GM12872 (cell line): ENCODE results near the gene EMILIN1.

Experiments used
- TF ChIP-seq, protein P1 (sequence below): IDR thresholded peaks from 3 replicates; pipeline ENCODE4 v1.5.1; 2011; ENCODE audit warnings: low read depth, mild to moderate bottlenecking, low read length, moderate library complexity; ENCODE audit not compliant: insufficient read depth

Gene EMILIN1

GRCh38 chr2:27058210-27058609 is 20.2 kb upstream of the EMILIN1 start:
- TF ChIP-seq, protein P1, sequence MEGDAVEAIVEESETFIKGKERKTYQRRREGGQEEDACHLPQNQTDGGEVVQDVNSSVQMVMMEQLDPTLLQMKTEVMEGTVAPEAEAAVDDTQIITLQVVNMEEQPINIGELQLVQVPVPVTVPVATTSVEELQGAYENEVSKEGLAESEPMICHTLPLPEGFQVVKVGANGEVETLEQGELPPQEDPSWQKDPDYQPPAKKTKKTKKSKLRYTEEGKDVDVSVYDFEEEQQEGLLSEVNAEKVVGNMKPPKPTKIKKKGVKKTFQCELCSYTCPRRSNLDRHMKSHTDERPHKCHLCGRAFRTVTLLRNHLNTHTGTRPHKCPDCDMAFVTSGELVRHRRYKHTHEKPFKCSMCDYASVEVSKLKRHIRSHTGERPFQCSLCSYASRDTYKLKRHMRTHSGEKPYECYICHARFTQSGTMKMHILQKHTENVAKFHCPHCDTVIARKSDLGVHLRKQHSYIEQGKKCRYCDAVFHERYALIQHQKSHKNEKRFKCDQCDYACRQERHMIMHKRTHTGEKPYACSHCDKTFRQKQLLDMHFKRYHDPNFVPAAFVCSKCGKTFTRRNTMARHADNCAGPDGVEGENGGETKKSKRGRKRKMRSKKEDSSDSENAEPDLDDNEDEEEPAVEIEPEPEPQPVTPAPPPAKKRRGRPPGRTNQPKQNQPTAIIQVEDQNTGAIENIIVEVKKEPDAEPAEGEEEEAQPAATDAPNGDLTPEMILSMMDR: no peak

DNA sequence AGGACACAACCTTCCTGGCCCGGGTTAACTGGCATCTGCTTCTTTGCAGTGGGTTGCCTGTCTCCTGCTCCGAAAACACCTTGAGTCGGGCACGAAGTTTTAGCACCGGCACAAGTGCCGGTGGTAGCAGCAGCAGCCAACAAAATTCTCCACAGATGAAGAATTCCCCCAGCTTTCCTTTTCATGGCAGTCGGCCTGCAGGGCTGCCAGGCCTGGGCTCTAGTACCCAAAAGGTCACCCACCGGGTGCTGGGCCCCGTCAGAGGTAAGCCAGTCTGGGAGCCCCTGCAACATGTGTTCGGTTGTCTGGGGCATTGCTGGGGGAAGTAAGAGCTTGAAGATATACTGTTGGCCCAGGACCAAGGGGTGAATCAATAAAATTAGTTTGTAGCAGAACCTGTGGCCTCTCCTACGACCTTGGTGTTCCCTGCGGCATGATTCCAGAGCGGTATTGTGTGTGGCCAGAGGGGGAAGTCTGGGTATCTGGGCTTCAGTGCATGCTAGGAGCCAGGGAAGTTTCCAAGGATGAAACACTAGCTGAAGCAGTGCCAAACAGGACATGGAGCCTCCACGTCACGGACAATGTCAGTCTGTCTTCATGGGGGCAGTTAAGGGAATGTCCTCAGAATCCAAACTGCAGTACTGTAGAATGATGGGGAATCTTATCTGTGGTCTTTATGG is 19.1 kb upstream of the EMILIN1 start:
- TF ChIP-seq, protein P1: no peak

DNA sequence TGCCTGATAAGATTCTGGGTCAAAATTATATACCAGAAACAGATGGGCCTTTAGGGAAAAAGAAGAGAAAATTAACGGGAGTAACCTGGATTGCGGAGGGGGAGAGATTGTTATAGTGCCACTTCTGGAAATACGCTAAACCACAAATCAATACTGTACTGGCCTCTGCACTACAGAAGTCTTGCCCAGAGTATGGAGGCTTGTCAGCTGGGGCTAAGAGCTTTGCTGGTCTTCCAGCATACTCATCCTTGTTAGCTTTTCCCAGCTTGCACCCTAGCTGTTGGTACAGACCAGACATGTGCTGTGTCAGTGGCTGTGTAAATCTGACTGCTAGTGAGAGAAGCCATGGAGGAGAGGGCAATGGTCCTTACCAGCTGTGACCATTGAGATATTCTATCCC is 18.1 kb upstream of the EMILIN1 start:
- TF ChIP-seq, protein P1: no peak

DNA sequence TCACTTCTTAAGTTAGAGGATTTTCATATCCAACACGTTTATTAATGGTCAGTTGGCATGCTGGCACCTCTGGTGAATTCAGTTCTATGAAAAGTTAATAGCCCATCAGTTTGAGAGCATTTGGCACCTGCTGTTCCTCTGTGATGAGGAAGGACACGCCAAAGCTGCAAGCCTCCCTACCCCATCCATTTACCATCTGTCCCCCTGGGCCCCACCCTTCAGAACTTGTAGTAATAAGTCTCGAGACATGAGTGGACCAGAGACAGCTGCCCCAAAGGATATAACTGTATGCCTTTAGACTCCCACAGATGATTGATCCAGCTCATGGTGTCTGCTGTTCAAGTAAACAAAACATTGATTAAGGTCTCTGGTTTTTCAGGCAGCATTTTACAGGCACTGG is 13.3 kb upstream of the EMILIN1 start:
- TF ChIP-seq, protein P1: no peak

GRCh38 chr2:27067385-27067784 is 11.0 kb upstream of the EMILIN1 start:
- TF ChIP-seq, protein P1: no peak

DNA sequence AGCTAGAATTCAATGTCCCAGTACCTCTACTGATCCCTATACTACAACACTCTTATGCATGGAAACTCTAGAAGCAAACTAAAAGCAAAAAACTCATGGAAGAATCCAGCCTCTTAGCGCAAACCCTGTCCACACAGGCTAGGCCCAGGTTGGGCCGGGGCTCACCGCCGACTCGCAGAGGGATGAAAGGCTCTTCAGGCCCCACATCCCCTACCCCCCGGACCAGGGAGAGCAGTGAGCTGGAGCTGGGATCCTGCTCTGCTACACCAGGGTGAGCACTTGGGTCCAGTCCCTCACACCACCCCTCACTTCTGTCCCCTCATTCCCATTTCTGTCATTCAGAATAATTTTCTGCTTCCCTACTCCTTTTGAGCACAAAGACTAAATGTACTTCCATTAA is 9.0 kb upstream of the EMILIN1 start:
- TF ChIP-seq, protein P1: no peak

GRCh38 chr2:27069961-27070618 is 8.3 kb upstream of the EMILIN1 start:
- TF ChIP-seq, protein P1: no peak
